Subcutaneous adipose tissue (tissue), 4 donors: ENCODE measurements around the gene HEXIM2. TPM values are rescaled to one million over a fixed set of nuclear protein-coding genes. Genes with fewer than 3 reads are reported as not detected.

Experiments used
- total RNA-seq, 4 donors: library from RNA; depleted of rRNA; stranded (reverse); fragments of >200 nt; gene quantifications; one replicate each; pipeline ENCODE4 v1.1.0, GENCODE V29; 2016
- TF ChIP-seq, protein P1 (sequence below): fragments of 450-650 bp; IDR thresholded peaks from one replicate; pipeline ENCODE4 v1.5.1; 2016; ENCODE audit warnings: low read depth, mild to moderate bottlenecking, control low read depth, antibody characterized with exemption, moderate library complexity

HEXIM2 gene
- total RNA-seq, 4 donors from 2014 or later: 3.4 to 10.4 (median 8.8) TPM

DNA sequence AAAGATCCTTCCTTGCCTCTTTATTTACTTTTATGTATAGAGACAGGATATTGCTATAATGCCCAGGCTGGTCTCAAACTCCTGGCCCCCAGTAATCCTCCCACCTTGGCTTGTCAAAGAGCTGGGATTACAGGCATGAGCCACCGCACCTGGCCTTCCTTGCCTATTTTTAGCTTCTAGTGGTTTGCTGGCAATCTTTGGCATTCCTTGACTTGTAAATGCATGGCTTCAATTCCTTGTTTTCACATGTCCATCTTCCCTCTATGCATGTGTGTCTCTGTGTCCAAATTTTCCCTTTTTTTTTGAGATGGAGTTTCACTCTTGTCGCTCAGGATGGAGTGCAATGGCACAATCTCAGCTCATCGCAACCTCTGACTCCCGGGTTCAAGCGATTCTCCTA lies 22.5 kb downstream of the HEXIM2 start:
- TF ChIP-seq, protein P1, sequence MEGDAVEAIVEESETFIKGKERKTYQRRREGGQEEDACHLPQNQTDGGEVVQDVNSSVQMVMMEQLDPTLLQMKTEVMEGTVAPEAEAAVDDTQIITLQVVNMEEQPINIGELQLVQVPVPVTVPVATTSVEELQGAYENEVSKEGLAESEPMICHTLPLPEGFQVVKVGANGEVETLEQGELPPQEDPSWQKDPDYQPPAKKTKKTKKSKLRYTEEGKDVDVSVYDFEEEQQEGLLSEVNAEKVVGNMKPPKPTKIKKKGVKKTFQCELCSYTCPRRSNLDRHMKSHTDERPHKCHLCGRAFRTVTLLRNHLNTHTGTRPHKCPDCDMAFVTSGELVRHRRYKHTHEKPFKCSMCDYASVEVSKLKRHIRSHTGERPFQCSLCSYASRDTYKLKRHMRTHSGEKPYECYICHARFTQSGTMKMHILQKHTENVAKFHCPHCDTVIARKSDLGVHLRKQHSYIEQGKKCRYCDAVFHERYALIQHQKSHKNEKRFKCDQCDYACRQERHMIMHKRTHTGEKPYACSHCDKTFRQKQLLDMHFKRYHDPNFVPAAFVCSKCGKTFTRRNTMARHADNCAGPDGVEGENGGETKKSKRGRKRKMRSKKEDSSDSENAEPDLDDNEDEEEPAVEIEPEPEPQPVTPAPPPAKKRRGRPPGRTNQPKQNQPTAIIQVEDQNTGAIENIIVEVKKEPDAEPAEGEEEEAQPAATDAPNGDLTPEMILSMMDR: no peak

DNA sequence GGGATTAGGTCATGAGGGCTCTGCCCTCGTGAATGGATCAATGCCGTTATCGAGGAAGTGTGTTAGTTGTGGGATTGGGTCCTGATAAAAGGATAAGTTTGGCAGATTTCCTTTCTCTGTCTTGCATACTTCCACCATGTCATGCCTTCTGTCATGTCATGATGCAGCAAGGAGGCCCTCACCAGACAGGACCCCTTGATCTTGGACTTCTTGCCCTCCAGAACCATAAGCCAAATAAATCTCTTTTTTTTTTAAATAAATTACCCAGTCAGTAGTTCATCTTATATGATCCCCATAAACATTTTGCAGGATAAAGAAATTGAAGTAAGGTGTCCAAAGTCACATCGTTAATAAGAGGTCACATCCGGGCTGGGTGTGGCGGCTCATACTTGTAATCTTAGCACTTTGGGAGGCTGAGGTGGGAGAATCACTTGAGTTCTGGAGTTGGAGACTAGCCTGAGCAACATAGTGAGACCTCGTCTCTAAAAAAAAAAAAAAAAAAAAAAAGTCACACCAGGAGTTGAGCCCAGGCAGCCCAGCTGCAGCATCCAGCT lies 25.2 kb downstream of the HEXIM2 start:
- TF ChIP-seq, protein P1: no peak

DNA sequence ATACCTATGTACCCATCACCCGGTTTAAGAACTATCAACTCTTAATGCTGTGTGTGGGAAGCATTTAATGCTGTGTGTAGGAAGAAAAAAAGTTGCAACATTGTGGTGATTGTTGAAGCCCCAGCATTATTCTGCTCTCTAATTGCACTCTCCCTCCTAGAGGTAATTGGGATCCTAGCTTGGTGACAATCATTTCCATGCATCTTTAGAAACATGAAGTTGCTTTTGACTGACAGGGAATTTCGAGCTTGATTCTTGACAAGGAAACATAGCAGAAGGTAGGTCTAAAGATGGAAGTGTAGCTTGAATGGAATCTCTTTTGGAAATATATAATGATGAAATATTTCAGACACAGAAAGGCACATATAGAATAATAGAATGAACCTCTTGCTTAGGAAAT lies 27.3 kb downstream of the HEXIM2 start:
- TF ChIP-seq, protein P1: no peak

DNA sequence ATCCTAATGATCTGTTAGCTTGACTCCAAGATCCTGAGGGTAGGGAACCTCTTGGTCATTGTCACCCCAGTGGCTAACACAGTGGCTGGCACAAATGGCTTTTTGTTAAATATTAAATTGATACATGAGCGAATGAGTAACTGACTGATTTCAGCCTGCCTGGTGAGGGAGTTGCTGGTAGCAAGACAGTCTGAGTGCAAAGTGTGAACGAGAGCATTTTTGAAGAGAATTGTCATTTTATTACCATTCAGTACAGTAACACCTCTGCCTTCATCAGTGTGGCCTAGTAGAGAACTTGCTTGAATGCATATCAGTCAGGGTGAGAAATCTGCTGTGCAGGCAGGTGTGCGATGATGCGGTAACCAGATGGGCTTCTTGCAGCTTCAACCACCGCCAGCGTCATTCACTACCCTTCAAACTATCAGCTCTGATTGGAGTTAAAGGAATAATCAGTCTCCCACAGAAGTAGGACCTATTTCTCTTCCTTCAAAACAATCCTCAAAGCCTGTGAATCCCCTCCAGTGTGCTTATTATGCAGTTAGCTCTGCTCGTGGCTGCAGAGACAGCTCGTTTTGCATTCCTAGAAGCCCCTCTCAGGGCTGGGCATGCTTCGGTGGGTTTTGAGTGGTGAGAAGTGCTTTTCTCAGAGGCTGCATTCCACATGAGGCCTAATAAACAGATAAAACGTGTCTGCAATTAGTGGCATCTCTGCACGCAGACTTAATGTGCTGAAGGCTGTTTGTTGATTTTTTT lies 29.0 kb downstream of the HEXIM2 start:
- TF ChIP-seq, protein P1: no peak

DNA sequence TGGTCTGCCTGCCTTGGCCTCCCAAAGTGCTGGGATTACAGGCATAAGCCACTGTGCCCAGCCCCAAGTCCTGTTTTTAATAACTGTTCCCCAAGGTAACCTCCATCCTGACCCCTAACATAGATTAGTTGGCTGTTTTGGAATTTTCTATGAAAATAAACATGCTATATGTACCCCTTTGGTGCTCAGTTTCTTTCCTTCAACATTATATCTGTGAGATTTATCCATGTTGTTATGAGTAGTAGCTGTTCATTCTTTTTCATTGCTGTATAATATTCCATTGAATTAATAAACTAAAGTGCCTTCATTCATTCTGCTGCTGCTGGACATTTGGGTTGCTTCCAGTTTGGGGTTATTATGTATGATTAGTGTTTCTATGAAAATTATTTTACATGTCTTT lies 33.7 kb downstream of the HEXIM2 start:
- TF ChIP-seq, protein P1: no peak

DNA sequence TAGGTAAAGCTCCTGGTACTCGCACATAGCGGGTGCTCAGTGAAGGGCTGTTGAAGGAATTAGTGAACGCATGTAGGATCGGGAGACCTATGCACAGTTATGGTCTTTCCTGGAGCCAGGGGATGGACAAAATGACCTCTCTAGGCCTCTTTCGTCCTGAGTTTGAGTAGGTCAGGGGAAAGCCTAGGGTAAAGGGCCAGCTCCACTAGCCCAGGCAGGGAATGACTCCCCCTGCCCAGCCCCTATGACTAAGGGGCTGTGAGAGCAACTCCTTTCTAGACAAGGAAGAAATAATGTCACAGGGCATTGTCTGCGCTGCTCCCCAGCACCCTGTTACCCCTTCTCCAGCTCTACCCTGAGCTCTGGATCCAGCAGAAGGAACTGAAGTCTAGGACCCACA lies 35.4 kb downstream of the HEXIM2 start:
- TF ChIP-seq, protein P1: no peak

DNA sequence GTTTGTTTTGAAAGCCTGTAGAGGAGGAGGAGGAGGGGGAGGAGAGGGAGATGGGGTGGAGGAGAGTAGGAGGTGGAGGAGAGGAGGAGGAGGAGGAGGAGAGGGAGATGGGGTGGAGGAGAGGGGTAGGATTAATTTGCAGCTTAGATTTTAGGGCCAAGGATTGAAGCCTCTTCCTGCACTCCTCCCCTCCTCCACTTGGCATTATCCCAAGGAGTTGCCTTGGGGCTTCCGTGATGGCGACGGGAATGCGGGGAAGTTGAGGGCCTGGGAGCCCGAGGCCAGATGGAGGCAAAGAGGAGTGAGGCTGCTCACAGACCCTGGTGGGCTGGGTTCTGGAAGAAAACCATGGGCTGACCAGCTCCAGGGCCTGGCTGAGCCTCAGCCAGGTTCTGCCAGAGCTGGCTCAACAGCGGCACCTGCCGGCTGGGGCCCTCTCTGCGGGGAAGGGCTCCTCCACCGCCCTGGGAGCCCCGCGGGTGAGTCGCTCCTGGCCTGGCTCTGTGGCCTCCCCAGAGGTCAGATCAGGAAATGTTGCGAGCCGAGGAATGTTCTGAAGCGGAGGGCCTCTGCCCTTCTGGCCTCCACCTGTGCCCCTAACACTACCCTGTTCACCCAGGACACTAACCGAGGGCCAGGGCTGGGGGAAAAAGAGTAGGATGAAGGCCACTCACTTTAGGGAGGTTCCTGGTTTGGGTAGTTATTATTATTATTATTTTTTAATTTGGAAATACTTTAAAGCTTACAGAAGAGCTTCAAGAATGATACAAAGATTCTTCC lies 36.1 kb downstream of the HEXIM2 start:
- TF ChIP-seq, protein P1: no peak
